ENCODE measurements around the gene HSF5. TPM values are rescaled to one million over a fixed set of nuclear protein-coding genes. Genes with fewer than 3 reads are reported as not detected.

HSF5 gene
- total and polyA plus RNA-seq, 2 of the 4 experiments (the other 2 are of a cell fraction), result not detected

DNA sequence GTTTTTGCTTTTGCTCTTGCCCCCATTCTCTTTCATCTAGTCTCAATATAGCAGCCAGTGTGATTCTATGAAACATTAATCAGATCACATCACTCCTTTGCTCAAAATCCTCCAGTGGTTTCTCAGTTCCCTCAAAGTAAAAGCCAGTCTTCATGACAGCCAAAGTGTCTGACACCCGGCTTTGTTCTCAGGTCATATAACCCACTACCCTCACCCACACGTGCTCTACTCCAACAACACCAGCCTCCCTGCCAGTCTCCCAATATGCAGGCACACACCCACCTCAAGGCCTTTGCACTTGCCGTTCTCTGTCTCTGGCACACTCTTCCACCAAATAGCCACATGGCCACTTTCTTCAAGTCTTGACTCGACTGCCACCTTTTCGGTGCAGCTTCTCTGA, 21.9 kb upstream of the HSF5 start:
- no TSS peak for BruUV-seq (replicated peaks)
- Histone ChIP-seq H4K20me1 (ENCODE audit: insufficient read depth, low read length) (peaks cover 4% of the 10 kb centered on the region; the same call in 1 of the 2 replicates), H3K79me1 (ENCODE audit: low read depth in 1 of 2, low read length in 2 of 2) (peaks cover 5 to 40% of the 10 kb centered on the region in 2 experiments; a peak in 3 of 4 replicates), H2AFZ (replicated peaks; ENCODE audit: low read length, poor library complexity) (no peak overlapping the region), H2AK9ac (replicated peaks; ENCODE audit: low read depth, low read length, poor library complexity) (no peak overlapping the region), H3K56ac (ENCODE audit: extremely low read depth, insufficient read depth, low read length) (no peak overlapping the region), H3K18ac (ENCODE audit: low read depth, low read length) (no peak overlapping the region), H4K5ac (ENCODE audit: low read depth, low read length) (no peak overlapping the region), H3K27me3 (ENCODE audit: control insufficient read depth, insufficient read depth, low read length) (no peaks in the 10 kb centered on the region), H2AK5ac (ENCODE audit: low read depth, low read length) (no peak overlapping the region), H3K9me1 (ENCODE audit: insufficient read depth, low read length) (peaks cover 15% of the 10 kb centered on the region; the same call in 1 of the 2 replicates), H3K14ac (replicated peaks; ENCODE audit: low read depth, low read length) (no peak overlapping the region), H3K4me3 (ENCODE audit: insufficient read depth, low read depth, low read length) (no peak overlapping the region), H3K4ac (ENCODE audit: low read depth, low read length) (no peak overlapping the region), H3K4me2 (ENCODE audit: low read depth, low read length) (no peak overlapping the region), H3K27ac (ENCODE audit: insufficient read depth, low read length) (no peak overlapping the region), H2BK15ac (ENCODE audit: low read depth, low read length) (no peak overlapping the region), H4K8ac (ENCODE audit: low read depth in 2 of 2, low read length in 2 of 2) (no peak overlapping the region), H3K23ac (ENCODE audit: low read depth, low read length) (no peak overlapping the region), H2BK120ac (ENCODE audit: low read depth, low read length) (no peak overlapping the region), H3K9me3 (ENCODE audit: control insufficient read depth, insufficient read depth, low read length) (no peaks in the 10 kb centered on the region), H3K4me1 (ENCODE audit: control insufficient read depth, insufficient read depth, low read length) (peaks cover 6% of the 10 kb centered on the region; the same call in 1 of the 2 replicates), H3K36me3 (ENCODE audit: control insufficient read depth, insufficient read depth, low read length) (peaks cover 54% of the 10 kb centered on the region), H2BK5ac (ENCODE audit: low read depth, low read length, poor library complexity, severe bottlenecking) (no peak overlapping the region), H2BK20ac (ENCODE audit: low read depth, low read length) (no peak overlapping the region), H3K9ac (ENCODE audit: low read depth, low read length) (no peak overlapping the region), H4K91ac (ENCODE audit: insufficient read depth, low read depth, low read length) (no peak overlapping the region)
- in situ Hi-C loops (cut with MboI; ENCODE audit: low sequenced_read_pairs), result loop anchor here (10.0 kb wide), 1 partner anchor 125 kb away; no protein-coding TSS in a partner anchor
- 100% methylated on average over 4 of the region's 5 CpGs; no CpG with 5 or more reads in 1 of the 2 experiments for WGBS, 2 experiments (ENCODE audit: extremely low coverage in 2 of 2, insufficient read length in 1 of 2)
- ATAC-seq (ENCODE audit: low read depth), result no peak
- TF ChIP-seq, protein P1, sequence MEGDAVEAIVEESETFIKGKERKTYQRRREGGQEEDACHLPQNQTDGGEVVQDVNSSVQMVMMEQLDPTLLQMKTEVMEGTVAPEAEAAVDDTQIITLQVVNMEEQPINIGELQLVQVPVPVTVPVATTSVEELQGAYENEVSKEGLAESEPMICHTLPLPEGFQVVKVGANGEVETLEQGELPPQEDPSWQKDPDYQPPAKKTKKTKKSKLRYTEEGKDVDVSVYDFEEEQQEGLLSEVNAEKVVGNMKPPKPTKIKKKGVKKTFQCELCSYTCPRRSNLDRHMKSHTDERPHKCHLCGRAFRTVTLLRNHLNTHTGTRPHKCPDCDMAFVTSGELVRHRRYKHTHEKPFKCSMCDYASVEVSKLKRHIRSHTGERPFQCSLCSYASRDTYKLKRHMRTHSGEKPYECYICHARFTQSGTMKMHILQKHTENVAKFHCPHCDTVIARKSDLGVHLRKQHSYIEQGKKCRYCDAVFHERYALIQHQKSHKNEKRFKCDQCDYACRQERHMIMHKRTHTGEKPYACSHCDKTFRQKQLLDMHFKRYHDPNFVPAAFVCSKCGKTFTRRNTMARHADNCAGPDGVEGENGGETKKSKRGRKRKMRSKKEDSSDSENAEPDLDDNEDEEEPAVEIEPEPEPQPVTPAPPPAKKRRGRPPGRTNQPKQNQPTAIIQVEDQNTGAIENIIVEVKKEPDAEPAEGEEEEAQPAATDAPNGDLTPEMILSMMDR (conservative IDR thresholded peaks at IDR 0.05; ENCODE audit: low read depth, low read length), result no peak
- TF ChIP-seq, protein P2, sequence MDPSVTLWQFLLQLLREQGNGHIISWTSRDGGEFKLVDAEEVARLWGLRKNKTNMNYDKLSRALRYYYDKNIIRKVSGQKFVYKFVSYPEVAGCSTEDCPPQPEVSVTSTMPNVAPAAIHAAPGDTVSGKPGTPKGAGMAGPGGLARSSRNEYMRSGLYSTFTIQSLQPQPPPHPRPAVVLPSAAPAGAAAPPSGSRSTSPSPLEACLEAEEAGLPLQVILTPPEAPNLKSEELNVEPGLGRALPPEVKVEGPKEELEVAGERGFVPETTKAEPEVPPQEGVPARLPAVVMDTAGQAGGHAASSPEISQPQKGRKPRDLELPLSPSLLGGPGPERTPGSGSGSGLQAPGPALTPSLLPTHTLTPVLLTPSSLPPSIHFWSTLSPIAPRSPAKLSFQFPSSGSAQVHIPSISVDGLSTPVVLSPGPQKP (IDR thresholded peaks at IDR 0.05; ENCODE audit: borderline replicate concordance, low read depth, low read length), result no peak
- TF ChIP-seq RCOR1 (IDR thresholded peaks at IDR 0.05; ENCODE audit: insufficient replicate concordance, low read length) (no peak), FOS (IDR thresholded peaks at IDR 0.05; ENCODE audit: low read depth, low read length) (no peak), RFX5 (IDR thresholded peaks at IDR 0.05; ENCODE audit: low read depth, low read length) (no peak), CHD1 (IDR thresholded peaks at IDR 0.05; ENCODE audit: low read depth, low read length) (no peak), NFE2L2 (IDR thresholded peaks at IDR 0.05; ENCODE audit: low read depth, low read length) (no peak), BHLHE40 (IDR thresholded peaks at IDR 0.05; ENCODE audit: low read depth, low read length) (no peak), SMC3 (IDR thresholded peaks at IDR 0.05; ENCODE audit: low read depth, low read length) (no peak), POLR2A (IDR thresholded peaks at IDR 0.05; ENCODE audit: low read depth, low read length) (no peak), CEBPB (IDR thresholded peaks at IDR 0.05; ENCODE audit: low read depth, low read length) (no peak), MAFK (IDR thresholded peaks at IDR 0.05; ENCODE audit: low read depth, low read length) (no peak), MXI1 (IDR thresholded peaks at IDR 0.05; ENCODE audit: borderline replicate concordance, low read depth, low read length) (no peak), MAZ (IDR thresholded peaks at IDR 0.05; ENCODE audit: borderline replicate concordance, low read depth, low read length) (no peak), RAD21 (IDR thresholded peaks at IDR 0.05; ENCODE audit: low read length) (no peak)
- TF ChIP-seq, protein P3, sequence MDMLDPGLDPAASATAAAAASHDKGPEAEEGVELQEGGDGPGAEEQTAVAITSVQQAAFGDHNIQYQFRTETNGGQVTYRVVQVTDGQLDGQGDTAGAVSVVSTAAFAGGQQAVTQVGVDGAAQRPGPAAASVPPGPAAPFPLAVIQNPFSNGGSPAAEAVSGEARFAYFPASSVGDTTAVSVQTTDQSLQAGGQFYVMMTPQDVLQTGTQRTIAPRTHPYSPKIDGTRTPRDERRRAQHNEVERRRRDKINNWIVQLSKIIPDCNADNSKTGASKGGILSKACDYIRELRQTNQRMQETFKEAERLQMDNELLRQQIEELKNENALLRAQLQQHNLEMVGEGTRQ (IDR thresholded peaks at IDR 0.05; ENCODE audit: low read depth, low read length), result no peak
- ChIA-PET POLR2A (ENCODE audit: unreplicated experiment) (no interaction called here), CTCF (no interaction called here)
- DNase-seq, result no peak
- intact Hi-C loops (cut with micrococcal nuclease), result loop anchor here (10.0 kb wide), 1 partner anchor 275 kb away; no protein-coding TSS in a partner anchor
- dilution Hi-C loops (cut with HindIII; ENCODE audit: low sequenced_read_pairs, unreplicated experiment), result no loop called here

Data from IMR-90 (cell line).